ENCODE measurements around the gene MRPL36. TPM values are rescaled to one million over a fixed set of nuclear protein-coding genes. Genes with fewer than 3 reads are reported as not detected.

The MRPL36 gene
- polyA plus RNA-seq, 1 donor (not counting 4 experiments of a cell fraction or from before 2014, with no cell fraction given): 121 TPM

DNA sequence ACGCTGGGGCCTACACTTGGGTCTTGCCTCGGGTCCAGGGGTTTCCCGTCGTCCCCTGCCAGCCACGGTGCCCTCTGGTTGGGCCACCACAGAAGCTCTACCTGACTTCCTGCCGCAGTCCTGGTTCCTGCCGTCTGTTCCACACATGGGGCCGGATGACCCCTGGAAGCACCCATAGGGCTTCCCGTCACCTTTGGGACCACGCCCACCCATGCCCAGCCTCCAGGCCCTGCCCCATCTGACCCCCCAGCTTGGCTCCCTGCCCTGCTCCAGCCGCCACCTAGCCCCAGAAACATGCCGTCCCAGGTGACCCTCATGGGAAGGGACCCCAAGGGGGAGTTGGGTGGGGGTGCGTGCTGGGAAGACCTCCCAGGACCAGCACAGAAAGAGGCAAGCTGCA, 13.7 kb downstream of the MRPL36 start:
- Histone ChIP-seq H3K4me3 (ENCODE audit: control insufficient read depth in 2 of 3, extremely low read depth in 1 of 3, insufficient read depth in 2 of 3, low read depth in 1 of 3, low read length in 3 of 3) (no peak overlapping the region), H3K9ac (ENCODE audit: control insufficient read depth, extremely low read depth, insufficient read depth, low read length) (no peak overlapping the region), H3K4me2 (ENCODE audit: control insufficient read depth, extremely low read depth, insufficient read depth, low read depth, low read length) (no peak overlapping the region), H3K79me2 (ENCODE audit: control insufficient read depth, insufficient read depth, low read length) (no peaks in the 10 kb centered on the region), H4K20me1 (ENCODE audit: control insufficient read depth, extremely low read depth, insufficient read depth, low read length) (no peaks in the 10 kb centered on the region), H3K9me3 (ENCODE audit: control insufficient read depth, low read depth, low read length) (no peaks in the 10 kb centered on the region), H3K27ac (ENCODE audit: control insufficient read depth, insufficient read depth, low read length) (no peak overlapping the region), H2AFZ (ENCODE audit: control insufficient read depth, low read length) (no peak overlapping the region), H3K36me3 (ENCODE audit: control insufficient read depth in 2 of 2, extremely low read depth in 1 of 2, insufficient read depth in 2 of 2, low read length in 2 of 2) (no peaks in the 10 kb centered on the region), H3K9me1 (ENCODE audit: control insufficient read depth, extremely low read depth, insufficient read depth, low read length) (no peaks in the 10 kb centered on the region), H3K4me1 (ENCODE audit: control insufficient read depth, extremely low read depth, insufficient read depth, low read length) (peaks cover 19% of the 10 kb centered on the region), H3K27me3 (ENCODE audit: control insufficient read depth, extremely low read depth, insufficient read depth, low read length) (no peaks in the 10 kb centered on the region)
- no peak for DNase-seq (ENCODE audit: low read depth, low spot score)
- dilution Hi-C loops (cut with MboI; ENCODE audit: extremely low pct_ligation_motif_present, low sequenced_read_pairs): no loop called here
- FAIRE-seq: no peak
- no peak for TF ChIP-seq EZH2 (IDR thresholded peaks at IDR 0.05; ENCODE audit: low read length)
- TF ChIP-seq, protein P1, sequence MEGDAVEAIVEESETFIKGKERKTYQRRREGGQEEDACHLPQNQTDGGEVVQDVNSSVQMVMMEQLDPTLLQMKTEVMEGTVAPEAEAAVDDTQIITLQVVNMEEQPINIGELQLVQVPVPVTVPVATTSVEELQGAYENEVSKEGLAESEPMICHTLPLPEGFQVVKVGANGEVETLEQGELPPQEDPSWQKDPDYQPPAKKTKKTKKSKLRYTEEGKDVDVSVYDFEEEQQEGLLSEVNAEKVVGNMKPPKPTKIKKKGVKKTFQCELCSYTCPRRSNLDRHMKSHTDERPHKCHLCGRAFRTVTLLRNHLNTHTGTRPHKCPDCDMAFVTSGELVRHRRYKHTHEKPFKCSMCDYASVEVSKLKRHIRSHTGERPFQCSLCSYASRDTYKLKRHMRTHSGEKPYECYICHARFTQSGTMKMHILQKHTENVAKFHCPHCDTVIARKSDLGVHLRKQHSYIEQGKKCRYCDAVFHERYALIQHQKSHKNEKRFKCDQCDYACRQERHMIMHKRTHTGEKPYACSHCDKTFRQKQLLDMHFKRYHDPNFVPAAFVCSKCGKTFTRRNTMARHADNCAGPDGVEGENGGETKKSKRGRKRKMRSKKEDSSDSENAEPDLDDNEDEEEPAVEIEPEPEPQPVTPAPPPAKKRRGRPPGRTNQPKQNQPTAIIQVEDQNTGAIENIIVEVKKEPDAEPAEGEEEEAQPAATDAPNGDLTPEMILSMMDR (optimal IDR thresholded peaks at IDR 0.05 in 1 of 3, IDR thresholded peaks at IDR 0.05 in 1 of 3, conservative IDR thresholded peaks at IDR 0.05 in 1 of 3; ENCODE audit: extremely low read depth in 1 of 3, insufficient read depth in 2 of 3, low read length in 3 of 3): no peak

DNA sequence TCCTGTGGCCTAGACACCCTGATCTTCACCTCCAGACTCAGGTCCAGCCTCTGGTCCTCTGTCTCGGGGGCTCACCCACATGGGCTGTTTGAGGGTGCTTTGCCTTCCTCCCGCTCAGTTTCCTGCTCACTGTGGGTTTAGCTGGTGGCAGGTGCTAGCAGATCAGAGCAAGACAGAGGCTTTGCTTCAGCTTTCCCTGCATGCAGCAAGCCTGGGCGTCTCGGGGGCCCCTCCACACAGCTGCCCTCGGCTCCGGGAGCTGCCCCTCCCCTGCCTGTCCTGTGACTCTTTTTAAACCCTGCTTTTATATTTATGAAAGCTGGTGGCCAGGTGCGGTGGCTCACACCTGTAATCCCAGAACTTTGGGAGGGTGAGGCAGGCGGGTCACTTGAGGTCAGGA, 14.6 kb downstream of the MRPL36 start:
- Histone ChIP-seq H4K20me1 (ENCODE audit: control insufficient read depth, extremely low read depth, insufficient read depth, low read length) (no peaks in the 10 kb centered on the region), H2AFZ (ENCODE audit: control insufficient read depth, low read length) (no peak overlapping the region), H3K79me2 (ENCODE audit: control insufficient read depth, insufficient read depth, low read length) (no peaks in the 10 kb centered on the region), H3K27ac (ENCODE audit: control insufficient read depth, insufficient read depth, low read length) (no peak overlapping the region), H3K27me3 (ENCODE audit: control insufficient read depth, extremely low read depth, insufficient read depth, low read length) (no peaks in the 10 kb centered on the region), H3K9ac (ENCODE audit: control insufficient read depth, extremely low read depth, insufficient read depth, low read length) (no peak overlapping the region), H3K9me1 (ENCODE audit: control insufficient read depth, extremely low read depth, insufficient read depth, low read length) (no peaks in the 10 kb centered on the region), H3K4me2 (ENCODE audit: control insufficient read depth, extremely low read depth, insufficient read depth, low read depth, low read length) (no peak overlapping the region), H3K36me3 (ENCODE audit: control insufficient read depth in 2 of 2, extremely low read depth in 1 of 2, insufficient read depth in 2 of 2, low read length in 2 of 2) (no peaks in the 10 kb centered on the region), H3K4me3 (ENCODE audit: control insufficient read depth in 2 of 3, extremely low read depth in 1 of 3, insufficient read depth in 2 of 3, low read depth in 1 of 3, low read length in 3 of 3) (no peak overlapping the region), H3K9me3 (ENCODE audit: control insufficient read depth, low read depth, low read length) (no peaks in the 10 kb centered on the region), H3K4me1 (ENCODE audit: control insufficient read depth, extremely low read depth, insufficient read depth, low read length) (peaks cover 11% of the 10 kb centered on the region)
- FAIRE-seq (no peak), DNase-seq (ENCODE audit: low read depth, low spot score) (no peak)
- TF ChIP-seq, protein P1 (optimal IDR thresholded peaks at IDR 0.05 in 1 of 3, IDR thresholded peaks at IDR 0.05 in 1 of 3, conservative IDR thresholded peaks at IDR 0.05 in 1 of 3; ENCODE audit: extremely low read depth in 1 of 3, insufficient read depth in 2 of 3, low read length in 3 of 3): no peak
- no peak for TF ChIP-seq EZH2 (IDR thresholded peaks at IDR 0.05; ENCODE audit: low read length)
- dilution Hi-C loops (cut with MboI; ENCODE audit: extremely low pct_ligation_motif_present, low sequenced_read_pairs): no loop called here

Measured in keratinocyte (primary cell).